ENCODE data around the gene LRBA.

The LRBA gene

DNA sequence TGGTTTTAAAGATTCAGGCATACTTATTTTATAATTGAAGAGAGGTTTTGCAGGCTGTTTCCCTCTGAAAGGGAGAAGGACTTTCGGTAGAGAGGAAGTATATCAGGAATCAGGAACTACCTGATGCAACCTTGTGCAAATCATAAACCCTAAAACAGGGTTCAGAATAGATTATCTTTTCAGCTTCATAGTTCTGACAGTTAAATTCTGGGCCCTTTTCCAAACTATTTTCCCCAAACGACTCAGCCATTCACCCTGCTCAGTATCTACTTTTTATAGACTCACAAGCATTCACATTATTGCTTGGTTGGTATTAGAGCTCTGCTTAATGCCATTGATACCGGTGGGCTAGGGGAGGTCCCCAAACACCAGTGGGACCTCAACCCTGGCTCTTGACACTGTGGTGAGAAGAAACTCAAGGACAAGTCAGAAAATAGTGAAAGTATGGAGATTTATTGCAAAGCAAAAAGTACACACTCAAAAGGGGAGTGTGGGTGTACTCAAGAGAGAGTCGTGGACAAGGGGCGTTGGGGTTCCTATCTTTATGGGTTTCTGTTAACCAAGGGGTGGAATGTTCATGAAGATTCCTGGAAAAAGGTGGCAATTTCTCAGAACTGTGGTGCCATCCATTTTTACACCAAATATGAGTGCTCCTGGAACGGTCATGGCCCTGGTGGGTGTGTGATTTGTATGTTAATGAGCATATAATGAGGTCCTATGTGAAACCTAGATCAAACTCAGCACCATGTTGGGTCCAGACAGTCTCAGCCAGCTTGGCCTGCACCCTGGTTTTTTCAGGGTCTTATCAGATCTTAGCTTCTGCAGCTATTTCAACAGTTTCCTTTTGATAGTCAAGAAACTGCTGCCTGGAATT, 698.5 kb downstream of the LRBA start:
- peak; percentile 3 for DNase-seq (ENCODE audit: low spot score)

DNA sequence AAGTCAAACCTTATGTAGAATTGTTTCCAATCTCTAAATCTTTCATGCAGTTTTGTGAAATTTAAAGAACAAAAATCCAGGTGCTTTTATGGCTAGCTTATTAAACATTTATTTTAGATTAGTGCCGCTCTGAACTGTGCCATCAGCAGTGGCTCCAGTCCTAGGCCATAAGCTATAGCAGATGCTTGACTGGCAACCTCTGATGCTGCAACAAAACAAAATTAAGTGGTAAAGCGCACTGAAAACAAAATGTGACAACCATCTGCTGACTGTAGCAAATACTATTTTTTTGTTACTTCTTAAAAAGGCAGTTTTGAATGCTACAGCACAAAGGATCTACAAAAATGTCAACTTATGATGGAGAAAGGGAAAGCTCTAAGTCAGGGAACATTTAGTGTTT, 699.4 kb downstream of the LRBA start:
- DNase-seq (ENCODE audit: low spot score), result no peak

GRCh38 chr4:150315175-150315574, 699.9 kb downstream of the LRBA start:
- DNase-seq (ENCODE audit: low spot score), result peak; percentile 7

DNA sequence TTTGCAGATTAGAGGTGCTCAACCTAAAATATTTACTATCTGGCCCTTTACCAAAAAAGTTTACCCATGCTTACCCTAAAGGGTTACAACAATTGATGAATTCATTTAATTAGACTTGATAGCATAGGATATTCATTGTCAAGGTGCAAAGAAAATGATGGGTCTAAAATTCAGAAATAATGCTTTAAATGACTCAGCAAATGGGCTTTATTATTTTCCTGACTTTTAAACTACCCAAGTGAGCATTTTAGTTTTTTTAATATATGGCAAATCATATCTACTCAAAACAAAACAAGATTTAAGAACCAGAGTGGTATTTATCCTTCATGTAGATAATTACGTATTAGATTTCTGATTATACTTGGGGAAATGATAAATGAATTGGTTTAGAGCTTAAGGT, 701.1 kb downstream of the LRBA start:
- DNase-seq (ENCODE audit: low spot score), result no peak

DNA sequence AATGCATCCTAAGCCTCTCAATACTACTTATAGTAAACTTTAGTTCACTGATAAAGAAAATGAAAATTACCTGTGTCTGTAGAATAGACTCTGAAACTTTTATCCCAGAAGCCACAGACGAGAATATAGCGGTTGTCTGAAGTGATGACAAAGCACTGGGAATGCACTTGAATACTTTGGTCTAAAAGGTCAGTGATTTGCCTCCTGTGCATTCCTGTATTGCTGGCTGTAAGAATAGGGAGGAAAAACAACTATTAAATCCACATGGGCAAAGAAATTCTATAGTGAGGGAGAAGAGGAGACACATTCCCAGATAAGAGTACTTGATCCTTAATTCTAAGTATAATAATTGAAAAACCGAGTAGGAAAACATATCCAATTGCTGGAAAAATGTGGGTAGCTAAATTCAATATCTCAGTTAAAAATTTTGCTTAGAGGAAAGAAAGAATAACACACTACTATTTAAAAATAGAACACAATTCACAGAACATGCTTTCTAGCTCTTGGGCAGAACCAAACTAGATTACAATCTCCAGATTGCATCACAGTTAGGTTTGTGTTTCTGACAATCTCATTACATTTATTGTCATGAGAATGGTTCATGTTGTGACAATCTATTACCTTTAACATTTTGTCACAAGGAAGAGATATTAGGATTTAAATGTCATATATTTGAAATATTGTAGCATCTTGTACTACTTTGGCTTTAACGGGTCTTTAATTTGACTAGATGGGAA, 704.8 kb downstream of the LRBA start:
- no peak for DNase-seq (ENCODE audit: low spot score)

DNA sequence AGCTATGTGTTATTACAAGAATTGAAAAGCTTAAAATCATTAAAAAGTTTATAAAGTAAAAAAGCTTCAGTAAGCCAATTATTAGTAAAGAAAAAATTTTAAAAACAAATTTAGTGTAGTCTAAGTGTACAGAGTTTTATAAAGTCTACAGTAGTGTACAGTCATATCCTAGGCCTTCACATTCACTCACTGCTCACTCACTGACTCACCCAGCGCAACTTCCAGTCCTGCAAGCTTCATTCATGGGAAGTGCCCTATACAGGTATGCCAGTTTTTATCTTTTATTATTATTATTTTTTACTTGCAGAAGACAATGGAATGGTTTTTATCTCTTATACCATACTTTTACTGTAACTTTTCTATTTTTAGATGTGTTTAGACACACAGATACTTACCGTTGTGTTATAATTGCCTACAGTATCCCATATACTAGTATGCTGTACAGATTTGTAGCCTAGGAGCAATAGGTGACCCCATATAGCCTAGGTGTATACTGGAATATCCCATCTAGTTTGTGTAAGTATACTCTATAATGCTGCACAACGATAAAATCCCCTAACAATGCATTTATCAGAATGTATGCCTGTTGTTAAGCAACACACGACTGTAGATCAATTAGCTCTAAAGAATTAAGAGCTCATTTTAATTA, 706.1 kb downstream of the LRBA start:
- no peak for DNase-seq (ENCODE audit: low spot score)

DNA sequence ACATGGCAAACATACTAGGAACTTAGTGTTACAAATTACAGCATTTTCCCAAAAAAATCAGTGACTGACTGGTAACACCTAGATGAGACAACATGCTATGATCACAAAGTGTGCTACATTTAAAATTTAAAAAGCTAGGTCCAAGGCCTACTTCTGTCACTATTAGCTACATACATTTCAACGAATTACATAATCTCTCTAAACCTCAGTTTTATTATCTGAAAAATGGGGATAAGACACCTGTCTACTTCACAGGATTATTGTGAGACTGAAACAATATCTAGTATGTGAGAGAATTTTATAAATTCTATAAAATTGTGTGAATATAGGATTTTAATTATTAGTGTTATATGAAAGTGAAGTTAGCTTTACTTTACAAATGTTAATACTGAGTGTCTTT, 708.4 kb downstream of the LRBA start:
- DNase-seq (ENCODE audit: low spot score), result no peak

DNA sequence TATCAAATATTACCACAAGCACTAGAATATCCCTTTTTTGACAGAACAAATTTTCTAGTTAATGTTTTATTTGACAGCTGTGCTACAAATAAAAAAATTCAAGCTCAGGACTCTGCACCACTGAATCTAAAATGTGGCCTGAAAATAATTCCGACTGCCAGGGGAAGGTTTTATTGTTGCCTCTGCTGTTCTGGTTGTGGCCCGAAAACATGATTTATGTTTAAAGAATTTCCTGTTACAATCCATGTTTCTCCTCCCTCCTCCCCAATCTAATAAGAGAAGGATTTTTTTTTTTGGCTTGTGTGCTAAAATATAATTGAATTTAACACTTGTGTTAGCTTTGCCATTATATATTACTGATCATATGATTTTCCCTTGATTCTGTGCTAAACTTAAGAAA, 709.1 kb downstream of the LRBA start:
- DNase-seq (ENCODE audit: low spot score), result peak; percentile 33

DNA sequence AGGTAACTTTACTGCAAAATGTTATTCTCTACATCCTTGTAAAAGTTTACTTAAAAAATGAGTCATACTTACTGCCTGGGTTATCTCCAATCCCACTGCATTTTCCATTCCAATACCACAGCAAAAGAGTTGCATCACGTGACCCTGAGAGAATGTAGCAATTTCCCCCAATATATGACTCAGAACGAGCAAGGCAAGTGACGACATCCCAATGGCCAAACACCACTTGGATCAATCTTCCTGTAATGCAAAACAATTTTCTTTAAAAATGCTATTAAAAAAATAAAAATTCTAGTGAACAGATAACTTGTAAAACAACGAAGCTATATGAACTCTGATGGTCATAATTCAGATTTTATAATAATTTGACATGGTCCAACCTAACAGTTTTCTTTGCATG, 712.5 kb downstream of the LRBA start:
- DNase-seq (ENCODE audit: low spot score), result peak; percentile 79

GRCh38 chr4:150299816-150300215, 715.3 kb downstream of the LRBA start:
- no peak for DNase-seq (ENCODE audit: low spot score)

GRCh38 chr4:150297861-150298474, 717.1 kb downstream of the LRBA start:
- peak; percentile 15 for DNase-seq (ENCODE audit: low spot score)

DNA sequence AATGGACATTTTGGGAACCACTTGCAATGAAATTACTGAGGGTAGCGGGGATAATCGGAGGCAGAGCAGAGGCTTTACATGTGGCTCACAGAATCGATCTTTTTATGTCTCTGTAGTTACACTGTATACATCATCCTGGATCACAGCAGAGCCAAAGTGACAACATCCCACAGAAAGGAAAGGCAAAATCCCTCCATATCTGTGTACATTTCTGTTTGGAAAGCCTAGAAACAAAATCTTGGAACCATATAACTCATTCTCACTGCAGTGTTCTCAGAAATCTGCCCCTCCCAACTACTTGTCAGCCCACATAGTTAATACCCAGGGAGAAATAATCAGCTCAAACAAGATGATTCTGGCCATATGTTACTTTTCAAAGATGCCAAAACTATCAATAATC, 725.2 kb downstream of the LRBA start:
- no peak for DNase-seq (ENCODE audit: low spot score)

DNA sequence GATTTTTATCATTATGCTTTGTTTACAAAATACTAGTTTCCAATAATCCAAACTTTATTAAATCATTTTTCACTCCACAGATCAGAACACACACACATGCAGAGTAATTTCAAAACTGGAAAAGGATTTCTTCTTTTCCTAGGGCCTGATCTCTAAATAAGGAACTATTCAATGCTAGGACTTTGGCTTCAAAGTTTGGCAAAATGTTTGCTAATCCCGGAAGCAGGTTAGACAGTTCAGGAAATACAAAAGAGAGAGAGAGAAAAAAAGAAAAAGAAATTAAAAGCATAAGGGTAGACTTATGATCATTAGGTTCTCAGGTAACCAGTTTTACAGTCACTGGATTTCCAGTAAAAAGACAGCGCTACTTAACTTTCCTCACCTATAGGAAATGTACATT, 725.9 kb downstream of the LRBA start:
- DNase-seq (ENCODE audit: low spot score), result no peak

DNA sequence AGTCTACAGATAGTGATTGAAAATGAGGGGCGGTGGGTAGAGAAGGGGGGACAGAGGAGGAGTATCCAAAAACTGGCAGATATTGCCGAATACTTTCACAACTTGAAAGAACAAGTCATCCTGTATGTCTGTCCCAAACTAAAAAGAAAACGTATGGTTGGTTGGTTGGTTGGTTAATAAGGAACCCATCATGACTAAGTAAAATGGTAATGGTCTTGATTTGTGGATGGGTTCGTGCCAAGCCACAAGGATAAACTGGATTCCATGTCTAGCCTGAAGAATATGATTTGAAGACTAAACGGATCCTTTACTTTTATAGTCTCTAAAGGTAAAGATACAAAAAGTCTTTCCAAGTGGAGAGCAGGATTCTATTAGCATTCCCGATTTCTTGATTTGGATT, 728.4 kb downstream of the LRBA start:
- DNase-seq (ENCODE audit: low spot score), result no peak

GRCh38 chr4:150283689-150284088, 731.4 kb downstream of the LRBA start:
- peak; percentile 85 for DNase-seq (ENCODE audit: low spot score)

GRCh38 chr4:150280975-150281374, 734.1 kb downstream of the LRBA start:
- DNase-seq (ENCODE audit: low spot score), result no peak

GRCh38 chr4:150280081-150280895, 734.8 kb downstream of the LRBA start:
- DNase-seq (ENCODE audit: low spot score), result peak; percentile 83

DNA sequence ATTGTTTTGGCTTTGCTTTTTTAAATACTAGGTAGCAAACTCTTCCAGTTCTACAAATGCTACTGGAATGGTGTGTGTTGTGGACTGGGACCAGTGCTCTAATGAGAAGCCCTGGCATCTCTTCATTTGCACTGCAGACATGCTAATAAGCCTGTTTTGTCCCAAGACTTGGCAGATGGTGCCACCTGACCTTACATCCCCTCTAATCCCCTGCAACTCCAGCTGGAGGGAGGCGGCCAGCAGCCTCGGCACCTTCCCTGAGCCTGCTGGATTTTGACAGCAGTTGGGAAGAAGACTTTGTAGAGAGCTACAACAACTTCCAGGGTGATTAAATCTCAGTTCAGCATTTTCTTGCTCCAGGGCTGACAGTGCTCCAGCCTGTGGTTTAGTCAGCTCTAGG, 736.9 kb downstream of the LRBA start:
- no peak for DNase-seq (ENCODE audit: low spot score)

DNA sequence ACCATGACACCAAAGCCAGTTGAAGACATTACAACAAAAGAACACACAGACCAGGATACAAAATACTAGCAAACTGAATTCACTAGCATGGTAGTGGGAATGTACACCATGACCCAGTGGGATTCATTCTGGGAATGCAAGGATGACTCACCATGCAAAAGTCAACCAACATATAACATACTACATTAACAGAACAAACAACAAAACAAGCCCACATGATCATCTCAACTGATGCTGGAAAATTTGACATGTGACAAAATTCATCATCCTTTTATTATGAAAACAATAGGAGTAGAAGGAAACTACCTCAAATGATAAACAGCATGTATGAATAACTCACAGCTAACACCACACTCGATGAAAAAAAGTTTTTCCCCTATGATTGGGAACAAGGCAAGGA, 746.6 kb downstream of the LRBA start:
- DNase-seq (ENCODE audit: low spot score), result no peak

DNA sequence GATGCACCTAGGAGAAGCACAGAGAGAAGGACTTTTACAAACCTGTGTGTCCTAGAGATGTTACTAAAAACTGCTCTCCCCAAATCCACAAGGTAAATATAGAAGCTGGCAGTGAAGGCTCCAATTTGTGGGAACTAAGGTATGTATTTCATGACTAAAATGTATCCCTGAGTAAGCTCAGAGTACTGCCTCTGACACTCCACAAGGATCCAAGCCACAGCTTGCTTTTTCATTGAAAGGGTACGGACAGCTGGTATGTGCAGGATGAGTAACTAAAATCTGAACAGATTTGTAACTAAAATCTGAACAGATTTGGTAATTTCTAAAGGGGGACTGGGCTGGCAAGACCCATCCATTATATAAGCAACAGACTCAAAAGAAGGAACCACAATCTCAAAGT, 749.3 kb downstream of the LRBA start:
- DNase-seq (ENCODE audit: low spot score), result no peak

GRCh38 chr4:150264595-150265161, 750.4 kb downstream of the LRBA start:
- peak; percentile 14 for DNase-seq (ENCODE audit: low spot score)

Data from AG08395 (cell line).